ENCODE data around the gene DGKB. TPM values are rescaled to one million over a fixed set of nuclear protein-coding genes. Genes with fewer than 3 reads are reported as not detected.

Gene DGKB
- polyA plus RNA-seq, 1 donor (not counting 4 experiments of a cell fraction or from before 2014, with no cell fraction given), result 0.01 TPM

GRCh38 chr7:14332155-14332554 lies 570.4 kb downstream of the DGKB start:
- Histone ChIP-seq H3K9me3 (ENCODE audit: control insufficient read depth, low read depth, low read length) (no peaks in the 10 kb centered on the region), H3K79me2 (ENCODE audit: control insufficient read depth, insufficient read depth, low read length) (no peaks in the 10 kb centered on the region), H3K27ac (ENCODE audit: control insufficient read depth, insufficient read depth, low read length) (no peak overlapping the region), H3K4me2 (ENCODE audit: control insufficient read depth, extremely low read depth, insufficient read depth, low read depth, low read length) (no peak overlapping the region), H3K9me1 (ENCODE audit: control insufficient read depth, extremely low read depth, insufficient read depth, low read length) (no peaks in the 10 kb centered on the region), H3K4me1 (ENCODE audit: control insufficient read depth, extremely low read depth, insufficient read depth, low read length) (no peaks in the 10 kb centered on the region), H4K20me1 (ENCODE audit: control insufficient read depth, extremely low read depth, insufficient read depth, low read length) (no peaks in the 10 kb centered on the region), H3K27me3 (ENCODE audit: control insufficient read depth, extremely low read depth, insufficient read depth, low read length) (no peaks in the 10 kb centered on the region), H3K4me3 (ENCODE audit: control insufficient read depth in 2 of 3, extremely low read depth in 1 of 3, insufficient read depth in 2 of 3, low read depth in 1 of 3, low read length in 3 of 3) (no peak overlapping the region), H2AFZ (ENCODE audit: control insufficient read depth, low read length) (peak overlapping the region; percentile 22), H3K36me3 (ENCODE audit: control insufficient read depth in 2 of 2, extremely low read depth in 1 of 2, insufficient read depth in 2 of 2, low read length in 2 of 2) (no peaks in the 10 kb centered on the region), H3K9ac (ENCODE audit: control insufficient read depth, extremely low read depth, insufficient read depth, low read length) (no peak overlapping the region)
- dilution Hi-C loops (cut with MboI; ENCODE audit: extremely low pct_ligation_motif_present, low sequenced_read_pairs), result no loop called here
- TF ChIP-seq EZH2 (IDR thresholded peaks at IDR 0.05; ENCODE audit: low read length) (no peak), CTCF (optimal IDR thresholded peaks at IDR 0.05 in 1 of 3, IDR thresholded peaks at IDR 0.05 in 1 of 3, conservative IDR thresholded peaks at IDR 0.05 in 1 of 3; ENCODE audit: extremely low read depth in 1 of 3, insufficient read depth in 2 of 3, low read length in 3 of 3) (no peak)
- FAIRE-seq (no peak), DNase-seq (ENCODE audit: low read depth, low spot score) (no peak)

DNA sequence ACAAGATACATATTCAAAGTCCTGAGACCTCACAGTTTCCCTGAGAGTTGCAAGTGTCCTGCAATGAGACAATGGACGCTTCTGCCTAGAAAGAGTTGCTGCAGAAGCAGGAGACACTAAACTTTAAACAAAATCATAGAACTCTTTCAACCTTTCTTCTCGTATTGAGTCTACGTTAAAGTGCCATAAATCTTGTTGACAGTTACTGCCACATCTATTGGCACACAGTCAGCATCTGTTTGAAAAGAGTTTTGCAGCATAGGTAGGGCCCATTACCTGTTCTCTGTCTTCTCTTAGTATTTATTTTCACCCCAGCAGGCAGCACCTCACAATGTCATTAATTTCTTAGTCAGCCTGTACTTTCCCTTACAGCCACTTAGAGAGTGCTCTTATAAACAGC lies 577.8 kb downstream of the DGKB start:
- no peaks in the 10 kb centered on the region for H3K4me1 ChIP-seq (ENCODE audit: control insufficient read depth, extremely low read depth, insufficient read depth, low read length)
- no peaks in the 10 kb centered on the region for H3K9me1 ChIP-seq (ENCODE audit: control insufficient read depth, extremely low read depth, insufficient read depth, low read length)
- no peaks in the 10 kb centered on the region for H3K27me3 ChIP-seq (ENCODE audit: control insufficient read depth, extremely low read depth, insufficient read depth, low read length)
- H3K79me2 ChIP-seq (ENCODE audit: control insufficient read depth, insufficient read depth, low read length), result no peaks in the 10 kb centered on the region
- no peak overlapping the region for H3K27ac ChIP-seq (ENCODE audit: control insufficient read depth, insufficient read depth, low read length)
- no peak overlapping the region for H3K4me2 ChIP-seq (ENCODE audit: control insufficient read depth, extremely low read depth, insufficient read depth, low read depth, low read length)
- no peaks in the 10 kb centered on the region for H3K9me3 ChIP-seq (ENCODE audit: control insufficient read depth, low read depth, low read length)
- FAIRE-seq (no peak), DNase-seq (ENCODE audit: low read depth, low spot score) (no peak)
- no peaks in the 10 kb centered on the region for H3K36me3 ChIP-seq (ENCODE audit: control insufficient read depth in 2 of 2, extremely low read depth in 1 of 2, insufficient read depth in 2 of 2, low read length in 2 of 2)
- no peak overlapping the region for H3K9ac ChIP-seq (ENCODE audit: control insufficient read depth, extremely low read depth, insufficient read depth, low read length)
- TF ChIP-seq EZH2 (IDR thresholded peaks at IDR 0.05; ENCODE audit: low read length), result no peak
- no peak for TF ChIP-seq CTCF (optimal IDR thresholded peaks at IDR 0.05 in 1 of 3, IDR thresholded peaks at IDR 0.05 in 1 of 3, conservative IDR thresholded peaks at IDR 0.05 in 1 of 3; ENCODE audit: extremely low read depth in 1 of 3, insufficient read depth in 2 of 3, low read length in 3 of 3)
- dilution Hi-C loops (cut with MboI; ENCODE audit: extremely low pct_ligation_motif_present, low sequenced_read_pairs), result no loop called here
- no peaks in the 10 kb centered on the region for H4K20me1 ChIP-seq (ENCODE audit: control insufficient read depth, extremely low read depth, insufficient read depth, low read length)
- no peak overlapping the region for H2AFZ ChIP-seq (ENCODE audit: control insufficient read depth, low read length)
- H3K4me3 ChIP-seq (ENCODE audit: control insufficient read depth in 2 of 3, extremely low read depth in 1 of 3, insufficient read depth in 2 of 3, low read depth in 1 of 3, low read length in 3 of 3), result no peak overlapping the region

Measured in keratinocyte (primary cell).